Mucosa of rectum (tissue), 2 donors: ENCODE data around the gene TM4SF20.
A peak's percentile ranks its signal among the peaks of the same experiment; 100 is the strongest.

Experiments used
- H3K27ac ChIP-seq, 2 donors: one replicate each; pipeline ENCODE4 v1.7.0; 2013; ENCODE audit warnings: inconsistent platforms in 2 of 2, low read depth in 2 of 2, low read length in 2 of 2
- H3K27me3 ChIP-seq, 2 donors: one replicate each; pipeline ENCODE4 v1.7.0; 2013; ENCODE audit warnings: low read length in 2 of 2; ENCODE audit not compliant: control insufficient read depth in 2 of 2, insufficient read depth in 2 of 2
- H3K36me3 ChIP-seq, 2 donors: one replicate each; pipeline ENCODE4 v1.7.0; 2013; ENCODE audit warnings: low read length in 2 of 2; ENCODE audit not compliant: control insufficient read depth in 2 of 2, insufficient read depth in 2 of 2
- H3K4me1 ChIP-seq, 2 donors: one replicate each; pipeline ENCODE4 v1.7.0; 2013; ENCODE audit warnings: low read length in 2 of 2, mild to moderate bottlenecking in 1 of 2; ENCODE audit not compliant: control insufficient read depth in 2 of 2, insufficient read depth in 2 of 2
- H3K4me3 ChIP-seq, 2 donors: one replicate each; pipeline ENCODE4 v1.7.0; 2013; ENCODE audit warnings: low read length in 2 of 2
- H3K9ac ChIP-seq, 2 donors: one replicate each; pipeline ENCODE4 v1.7.0; 2013; ENCODE audit warnings: low read length in 2 of 2, low read depth in 1 of 2, mild to moderate bottlenecking in 1 of 2
- H3K9me3 ChIP-seq, 2 donors: one replicate each; pipeline ENCODE4 v1.7.0; 2013; ENCODE audit warnings: low read length in 2 of 2; ENCODE audit not compliant: control insufficient read depth in 2 of 2
- donor health status: healthy.
- donor health status: Normal muscosa, but diverticular disease.

TM4SF20 gene

GRCh38 chr2:227344231-227344630 is 34.9 kb downstream of the TM4SF20 start:
- H3K9ac ChIP-seq = no peak overlapping the region
- H3K36me3 ChIP-seq = peaks cover 26 to 29% of the 10 kb centered on the region in 2 donors

GRCh38 chr2:227341553-227341952 is 37.6 kb downstream of the TM4SF20 start:
- Histone ChIP-seq H3K27me3 (no peaks in the 10 kb centered on the region), H3K9me3 (no peaks in the 10 kb centered on the region), H3K36me3 (peaks cover 19 to 24% of the 10 kb centered on the region in 2 donors), H3K4me1 (no peaks in the 10 kb centered on the region), H3K27ac (no peak overlapping the region), H3K9ac (no peak overlapping the region), H3K4me3 (no peak overlapping the region)

More at GRCh38 chr2:227344231-227344630, 34.9 kb downstream of the TM4SF20 start:
- Histone ChIP-seq H3K4me3 (no peak overlapping the region), H3K27ac (no peak overlapping the region), H3K27me3 (no peaks in the 10 kb centered on the region), H3K4me1 (no peaks in the 10 kb centered on the region), H3K9me3 (no peaks in the 10 kb centered on the region)

- Histone ChIP-seq H3K9ac (no peak overlapping the region), H3K27me3 (no peaks in the 10 kb centered on the region), H3K36me3 (peaks cover 25 to 27% of the 10 kb centered on the region in 2 donors), H3K4me3 (no peak overlapping the region), H3K4me1 (no peaks in the 10 kb centered on the region), H3K9me3 (no peaks in the 10 kb centered on the region), H3K27ac (no peak overlapping the region)
Measured at GRCh38 chr2:227340106-227340505, 39.0 kb downstream of the TM4SF20 start.

- no peak overlapping the region for H3K27ac ChIP-seq
- no peak overlapping the region for H3K4me3 ChIP-seq
- H3K27me3 ChIP-seq = no peaks in the 10 kb centered on the region
- H3K36me3 ChIP-seq = peaks cover 29 to 33% of the 10 kb centered on the region in 2 donors
- H3K9ac ChIP-seq = no peak overlapping the region
- no peaks in the 10 kb centered on the region for H3K4me1 ChIP-seq
- no peaks in the 10 kb centered on the region for H3K9me3 ChIP-seq
Measured at GRCh38 chr2:227339098-227339599, 40.0 kb downstream of the TM4SF20 start.

DNA sequence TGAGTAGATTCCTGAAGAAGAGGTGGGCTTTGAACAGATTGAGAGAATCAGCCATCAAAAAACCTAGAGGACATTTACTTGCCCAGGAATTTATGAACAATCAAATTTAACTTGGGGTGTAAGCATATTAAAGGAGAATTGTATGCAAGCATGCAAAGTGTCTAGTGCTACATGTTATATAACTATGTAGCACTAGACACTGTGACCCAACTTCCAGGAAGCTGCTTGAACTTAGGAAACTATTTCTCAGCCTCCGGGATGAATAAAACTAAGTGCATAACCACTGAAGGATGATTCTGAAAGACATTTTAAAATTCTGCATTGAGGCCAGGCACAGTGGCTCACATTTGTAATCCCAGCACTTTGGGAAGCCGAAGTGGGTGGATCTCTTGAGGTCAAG is 41.7 kb downstream of the TM4SF20 start:
- Histone ChIP-seq H3K9ac (no peak overlapping the region), H3K36me3 (peaks cover 35 to 46% of the 10 kb centered on the region in 2 donors), H3K27ac (no peak overlapping the region), H3K27me3 (no peaks in the 10 kb centered on the region), H3K4me1 (no peaks in the 10 kb centered on the region), H3K4me3 (no peak overlapping the region), H3K9me3 (no peaks in the 10 kb centered on the region)

DNA sequence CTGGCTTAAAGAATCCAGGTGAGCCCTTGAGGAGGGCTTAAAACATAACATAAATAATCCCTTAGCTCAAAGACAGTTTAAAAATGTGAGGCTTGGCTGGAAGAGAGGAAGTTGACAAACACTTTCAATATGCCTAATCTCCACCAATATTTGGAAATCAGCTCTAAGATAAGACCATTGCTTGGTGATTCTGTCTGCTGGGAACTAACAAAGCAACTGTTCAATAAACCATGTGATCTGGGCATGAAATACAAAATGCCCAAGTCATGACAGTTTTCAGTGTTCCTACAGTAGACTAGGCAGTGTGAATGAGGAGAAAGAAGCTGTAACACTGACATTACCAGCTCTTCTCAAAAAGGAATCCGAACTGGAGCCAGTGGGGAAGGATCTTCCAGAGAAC is 43.4 kb downstream of the TM4SF20 start:
- H3K27ac ChIP-seq = no peak overlapping the region
- no peak overlapping the region for H3K4me3 ChIP-seq
- H3K9ac ChIP-seq = no peak overlapping the region
- H3K4me1 ChIP-seq = no peaks in the 10 kb centered on the region
- H3K36me3 ChIP-seq = peaks cover 34 to 42% of the 10 kb centered on the region in 2 donors
- no peaks in the 10 kb centered on the region for H3K9me3 ChIP-seq
- H3K27me3 ChIP-seq = no peaks in the 10 kb centered on the region

DNA sequence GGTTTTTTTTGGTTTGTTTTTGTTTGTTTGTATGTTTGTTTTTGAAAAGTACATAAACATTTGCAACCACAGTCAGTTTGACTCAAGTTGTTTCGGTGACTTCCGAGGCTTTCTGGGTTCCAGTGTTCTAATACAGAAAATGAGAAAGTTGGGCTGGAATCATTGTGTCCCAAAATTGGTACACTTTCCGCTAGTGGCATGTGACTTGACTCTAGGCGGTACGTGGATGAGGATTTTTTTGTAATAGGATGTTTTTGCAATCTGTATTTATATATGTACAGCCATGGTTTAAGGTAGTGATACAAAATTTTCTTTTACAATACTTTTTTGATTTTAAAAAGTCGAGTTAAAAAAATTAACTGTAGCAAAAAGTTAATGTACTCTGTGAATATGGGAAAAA is 52.3 kb downstream of the TM4SF20 start:
- Histone ChIP-seq H3K9ac (no peak overlapping the region), H3K4me3 (peak overlapping the region in 1 of 2 donors; percentile 98), H3K9me3 (no peaks in the 10 kb centered on the region), H3K36me3 (peaks cover 3 to 7% of the 10 kb centered on the region in 2 donors), H3K27me3 (no peaks in the 10 kb centered on the region), H3K4me1 (peaks cover 3 to 17% of the 10 kb centered on the region in 2 donors), H3K27ac (no peak overlapping the region)

- Histone ChIP-seq H3K9me3 (no peaks in the 10 kb centered on the region), H3K4me3 (peak overlapping the region; percentile 96 to 98), H3K36me3 (peaks cover 3 to 7% of the 10 kb centered on the region in 2 donors), H3K4me1 (peaks cover 3 to 17% of the 10 kb centered on the region in 2 donors), H3K9ac (peak overlapping the region; percentile 82 to 95), H3K27ac (peak overlapping the region; percentile 85 to 87), H3K27me3 (no peaks in the 10 kb centered on the region)
Measured at GRCh38 chr2:227325839-227326195, 53.3 kb downstream of the TM4SF20 start.

DNA sequence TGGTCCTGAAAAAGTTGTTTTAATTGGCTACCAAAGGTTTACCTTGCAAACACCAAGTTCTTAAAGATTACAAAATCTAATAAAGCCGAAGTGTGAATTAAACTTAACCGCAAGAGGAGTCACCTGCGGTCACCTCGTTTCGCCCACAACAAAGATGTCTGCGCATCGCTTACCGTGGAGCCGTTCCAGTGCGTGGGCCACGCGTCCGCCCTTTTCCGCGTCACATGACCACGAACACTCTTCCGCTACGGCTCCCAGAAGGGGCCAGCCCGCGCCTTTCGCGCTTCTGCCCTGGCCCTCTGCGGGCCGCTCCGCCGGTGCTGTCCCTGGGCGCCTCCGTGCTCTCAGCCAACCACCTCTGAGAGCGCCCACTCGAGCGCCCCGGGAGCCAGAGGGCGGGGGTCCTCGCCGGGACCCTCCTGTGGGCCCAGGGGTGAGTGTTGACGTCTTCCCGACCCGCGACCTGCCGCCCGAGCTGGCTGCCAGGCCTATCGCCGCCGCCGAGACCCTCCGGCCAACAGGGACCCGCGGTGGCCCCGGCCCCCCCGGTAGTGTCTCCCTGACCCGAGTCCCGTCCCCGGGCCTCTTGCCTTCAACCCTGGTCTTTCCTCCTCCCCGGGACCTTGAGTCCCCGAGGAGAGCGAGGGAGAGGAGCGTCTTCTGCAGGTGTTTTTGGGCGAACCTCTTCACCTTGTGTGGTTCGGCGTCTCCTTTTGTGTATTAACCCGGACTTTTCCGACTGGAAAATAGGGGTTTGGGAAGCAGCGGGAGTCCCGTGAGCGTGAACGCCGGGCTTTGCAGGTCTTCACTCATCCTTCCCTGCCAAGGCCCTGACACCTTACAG is 53.9 kb downstream of the TM4SF20 start, which contains the start of gene MFF:
Gene MFF (plus strand): TSS at position 257 of the 844 bp plus-strand sequence. CDS start 5,415 bp downstream, outside the sequence.
- peaks cover 3 to 17% of the 10 kb centered on the region in 2 donors for H3K4me1 ChIP-seq
- peaks cover 0 to 4% of the 10 kb centered on the region in 2 donors for H3K36me3 ChIP-seq
- H3K27ac ChIP-seq = peak within 1 kb of the TSS; percentile 85 to 87
- H3K4me3 ChIP-seq = peak within 1 kb of the TSS; percentile 96 to 98
- peak within 1 kb of the TSS; percentile 82 to 95 for H3K9ac ChIP-seq
- H3K9me3 ChIP-seq = no peaks in the 10 kb centered on the region
- no peaks in the 10 kb centered on the region for H3K27me3 ChIP-seq

GRCh38 chr2:227324642-227324994 is 54.5 kb downstream of the TM4SF20 start:
- Histone ChIP-seq H3K27ac (peak overlapping the region in 1 of 2 donors; percentile 87), H3K9me3 (no peaks in the 10 kb centered on the region), H3K9ac (peak overlapping the region; percentile 82 to 95), H3K36me3 (peaks cover 0 to 4% of the 10 kb centered on the region in 2 donors), H3K27me3 (no peaks in the 10 kb centered on the region), H3K4me3 (peak overlapping the region; percentile 96 to 98), H3K4me1 (peaks cover 3 to 17% of the 10 kb centered on the region in 2 donors)
